HG02885 (cell line): ENCODE data around the gene AP1M1.
"Not testable (repeated sequence)": the region's sequence is repeated elsewhere in the genome, so short reads cannot be mapped to it uniquely, and the experiment has no call there.

Experiments
- ATAC-seq: cut with Tn5 transposase; IDR thresholded peaks from one replicate; pipeline ENCODE4 v1.9.1; 2021; ENCODE audit warnings: mild to moderate bottlenecking; ENCODE audit not compliant: unreplicated experiment, poor library complexity

AP1M1 gene

GRCh38 chr19:16258440-16258903, 60.8 kb downstream of the AP1M1 start:
- ATAC-seq: no peak

GRCh38 chr19:16259385-16260159, 61.9 kb downstream of the AP1M1 start:
- no peak for ATAC-seq

DNA sequence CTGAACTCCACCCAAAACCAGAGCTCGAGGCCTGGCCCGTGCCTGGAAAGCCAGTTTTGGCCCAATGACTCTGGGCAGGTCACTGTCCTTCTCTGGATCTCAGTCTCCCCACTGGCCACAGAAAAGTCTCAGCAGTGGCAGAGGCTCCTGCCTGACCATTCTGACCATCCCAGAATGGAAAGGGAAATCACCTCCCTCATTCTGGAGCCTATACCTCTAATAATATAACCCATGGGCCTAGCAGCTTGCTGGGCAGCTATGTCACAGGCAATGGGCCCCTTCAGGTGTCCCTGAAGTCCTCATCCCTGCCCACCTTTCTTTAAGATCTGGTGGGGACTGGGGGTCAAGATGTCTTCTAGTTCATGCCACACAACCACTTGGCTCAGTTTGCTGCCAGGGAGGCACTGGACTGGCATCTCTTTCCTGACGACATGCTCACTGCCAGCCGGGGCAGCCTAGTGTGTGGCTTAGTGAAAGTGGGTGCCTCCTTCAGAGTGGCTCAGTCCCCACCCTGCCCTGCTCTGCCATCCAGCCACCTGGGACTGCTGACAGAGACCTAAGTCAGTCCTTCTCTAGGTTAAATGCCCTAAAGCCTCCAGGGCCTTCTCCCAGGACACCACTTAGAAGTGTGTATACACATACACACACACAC, 62.6 kb downstream of the AP1M1 start:
- ATAC-seq: no peak

GRCh38 chr19:16260812-16261161, 63.1 kb downstream of the AP1M1 start:
- ATAC-seq: no peak

DNA sequence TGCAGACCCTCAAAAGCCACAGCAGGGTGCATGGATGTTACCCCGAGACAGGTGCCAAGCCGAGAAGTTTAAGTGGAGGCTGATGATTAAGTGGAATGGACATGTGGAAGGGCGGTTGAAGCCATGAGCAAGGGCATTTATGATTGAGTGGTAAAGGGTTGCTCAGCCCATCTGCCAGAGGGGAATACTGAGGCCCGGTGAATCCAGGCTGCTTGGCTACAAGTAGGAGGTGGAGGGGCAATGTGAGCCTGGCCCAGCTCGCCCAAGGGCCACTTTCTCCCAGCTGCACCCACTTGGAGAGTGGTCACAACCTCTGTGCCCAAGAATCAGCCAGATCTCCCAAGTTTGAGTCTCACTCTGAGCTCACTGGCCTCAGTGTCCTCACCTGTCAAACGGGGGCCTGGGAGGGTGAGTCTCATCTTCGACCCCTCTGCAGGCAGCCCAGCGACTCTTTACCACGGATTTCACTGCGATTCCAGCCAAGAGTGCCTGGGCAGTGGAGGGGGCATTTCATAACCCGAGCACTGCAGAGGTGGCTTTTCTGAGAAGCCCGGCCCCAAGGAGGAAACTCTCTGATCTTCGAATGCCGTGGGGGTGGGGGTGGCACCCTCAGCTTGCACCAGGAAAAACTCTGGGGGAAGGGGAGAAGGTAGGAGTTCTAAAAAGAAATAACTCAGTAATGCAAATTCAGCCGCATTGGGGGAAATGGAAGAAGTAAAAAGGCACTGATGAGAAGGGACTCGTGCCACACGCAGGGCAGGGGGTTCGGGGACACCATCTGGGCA, 64.1 kb downstream of the AP1M1 start:
- ATAC-seq: no peak

GRCh38 chr19:16262618-16263017, 64.9 kb downstream of the AP1M1 start:
- ATAC-seq: no peak

- no peak for ATAC-seq
Observed at GRCh38 chr19:16263141-16263761, 65.5 kb downstream of the AP1M1 start.

DNA sequence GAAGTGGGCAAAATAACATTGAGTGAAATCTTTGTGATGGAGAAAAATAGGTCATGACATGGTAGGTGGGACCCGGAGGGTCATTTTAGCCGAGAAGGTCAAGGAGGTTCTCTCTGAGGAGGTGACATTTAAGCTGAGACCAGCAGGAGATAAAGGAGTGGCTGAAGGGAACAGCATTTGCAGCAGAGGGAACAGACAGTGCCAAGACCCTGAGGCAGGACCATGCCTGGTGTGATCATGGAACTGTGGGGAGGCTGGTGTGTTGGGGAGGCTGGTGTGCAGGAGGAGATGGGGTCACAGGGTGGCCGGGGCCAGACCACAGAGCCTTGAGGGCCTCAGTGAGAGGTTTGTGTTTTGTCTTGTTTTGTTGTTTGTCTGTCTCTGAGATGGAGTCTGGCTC, 67.5 kb downstream of the AP1M1 start:
- ATAC-seq: no peak

GRCh38 chr19:16265890-16266585, 68.3 kb downstream of the AP1M1 start:
- no peak for ATAC-seq

GRCh38 chr19:16266586-16266942, 68.9 kb downstream of the AP1M1 start:
- no peak for ATAC-seq

DNA sequence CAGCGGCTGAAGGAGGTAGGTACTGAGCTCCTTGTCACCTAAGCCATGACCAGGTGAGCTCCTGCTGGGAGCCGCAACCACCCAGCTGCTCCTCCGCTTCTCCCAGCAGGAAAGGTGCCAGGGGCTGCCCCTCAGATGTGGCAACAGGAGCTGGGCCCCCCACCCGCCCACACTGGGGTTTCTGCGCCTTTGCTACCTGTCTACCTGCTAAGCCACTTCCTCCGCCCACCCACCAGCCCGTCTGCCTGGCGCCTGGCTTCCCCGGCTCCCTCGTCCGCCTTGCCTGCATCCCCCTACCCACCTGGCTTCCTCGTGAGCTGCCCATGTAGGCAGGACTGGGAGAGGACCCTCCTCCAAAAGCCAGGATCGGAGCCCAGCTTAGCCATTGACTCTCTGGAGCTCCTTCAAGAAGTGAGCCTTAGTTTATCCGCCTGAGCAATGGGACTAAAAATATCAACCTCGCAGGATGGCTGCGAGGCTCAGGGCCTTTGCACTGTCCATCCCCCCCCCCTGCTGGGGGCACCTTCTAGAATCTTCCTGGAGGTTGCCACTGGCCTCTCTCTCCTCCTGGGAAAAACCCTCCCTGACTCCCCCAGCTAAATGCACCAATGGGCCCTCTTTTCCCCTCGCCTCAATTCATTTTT, 71.1 kb downstream of the AP1M1 start:
- ATAC-seq: no peak

DNA sequence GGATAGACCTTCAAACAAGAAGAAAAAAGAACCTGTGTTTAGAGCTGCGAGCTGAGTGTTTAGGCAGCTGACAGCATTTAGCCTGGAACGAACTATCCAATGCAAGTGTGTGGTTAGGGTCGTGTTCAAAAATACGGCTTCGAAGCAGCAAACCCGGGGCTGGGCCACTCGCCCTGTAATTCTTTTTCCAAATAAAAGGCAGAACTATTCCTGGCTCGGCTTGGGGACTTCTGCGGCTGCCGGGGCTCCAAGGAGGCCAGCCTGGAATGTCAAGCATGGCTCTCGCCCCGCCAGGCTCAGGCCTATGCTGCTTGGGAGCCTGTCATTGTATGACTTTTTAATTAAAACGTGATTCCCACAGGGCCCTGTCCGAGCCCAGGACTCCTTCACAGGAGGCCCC, 75.2 kb downstream of the AP1M1 start:
- ATAC-seq: no peak

GRCh38 chr19:16274447-16274846, 76.7 kb downstream of the AP1M1 start:
- no peak for ATAC-seq

DNA sequence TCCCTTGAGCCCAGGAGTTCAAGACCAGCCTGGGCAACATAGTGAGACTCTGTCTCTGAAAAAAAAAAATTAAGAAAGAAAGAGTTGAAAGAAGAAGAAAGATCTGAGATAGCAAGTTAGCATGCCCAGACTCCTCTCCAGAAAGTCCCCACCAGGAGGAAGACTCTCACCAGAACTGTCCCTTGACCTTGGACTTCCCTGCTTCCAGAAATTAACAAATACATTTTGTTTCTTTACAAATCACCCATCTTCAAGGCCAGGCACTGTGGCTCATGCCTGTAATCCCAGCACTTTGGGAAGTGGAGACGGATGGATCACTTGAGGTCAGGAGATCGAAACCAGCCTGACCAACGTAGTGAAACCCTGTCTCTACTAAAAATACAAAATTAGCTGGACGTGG, 82.6 kb downstream of the AP1M1 start:
- no peak for ATAC-seq

DNA sequence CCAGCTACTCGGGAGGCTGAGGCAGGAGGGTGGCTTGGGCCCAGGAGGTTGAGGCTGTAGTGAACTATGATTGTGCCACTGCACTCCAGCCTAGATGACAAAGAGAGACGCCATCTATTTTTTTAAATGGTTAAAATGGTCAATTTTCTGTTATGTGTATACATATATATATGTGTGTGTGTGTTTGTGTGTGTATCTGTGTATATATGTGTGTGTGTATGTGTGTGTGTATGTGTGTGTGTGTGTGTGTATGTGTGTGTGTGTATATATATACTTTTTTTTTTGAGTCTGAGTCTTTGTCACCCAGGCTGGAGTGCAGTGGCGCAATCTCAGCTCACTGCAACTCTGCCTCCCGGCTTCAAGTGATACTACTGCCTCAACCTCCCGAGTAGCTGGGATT, 84.0 kb downstream of the AP1M1 start:
- no peak for ATAC-seq

- ATAC-seq: no peak
Observed at GRCh38 chr19:16283210-16284061, 85.7 kb downstream of the AP1M1 start.

GRCh38 chr19:16284505-16284904, 86.8 kb downstream of the AP1M1 start:
- no peak for ATAC-seq

- ATAC-seq: not testable (repeated sequence)
Observed at GRCh38 chr19:16285079-16285478, 87.4 kb downstream of the AP1M1 start.
